Ovary (tissue), 3 donors: Measurements from ENCODE around the gene C1orf50.

ENCODE experiments used
- CTCF ChIP-seq, 3 donors: fragments of 450-650 bp in 2 of 3; fragments of 200-600 bp in 1 of 3; IDR thresholded peaks; one replicate each; pipeline versions ENCODE4 v1.5.1 to v1.8.0; 2016 to 2022; ENCODE audit warnings: antibody characterized with exemption in 3 of 3, mild to moderate bottlenecking in 1 of 3
- POLR2A ChIP-seq: fragments of 450-650 bp; IDR thresholded peaks from one replicate; pipeline ENCODE4 v1.6.1; 2017; ENCODE audit warnings: antibody characterized with exemption, mild to moderate bottlenecking, moderate library complexity
- donor health status: DM: no; HTN: no; CAD: no.

- no peak for TF ChIP-seq CTCF (IDR thresholded peaks at IDR 0.05)
- no peak for TF ChIP-seq POLR2A
Observed at GRCh38 chr1:42786097-42786496, 19.0 kb downstream of the C1orf50 start.
